Endothelial cell of umbilical vein (primary cell): Measurements from ENCODE around the gene SMIM33. TPM values are rescaled to one million over a fixed set of nuclear protein-coding genes. Genes with fewer than 3 reads are reported as not detected.
"Not testable (repeated sequence)": the region's sequence is repeated elsewhere in the genome, so short reads cannot be mapped to it uniquely, and the experiment has no call there.

Source experiments
- BruUV-seq: library from RNA; stranded (reverse); fragments of 400-500 nt; replicated peaks from 2 replicates; lab custom pipeline; 2021; lab: Mats Ljungman, UMichigan
- CTCF ChIA-PET: fragments of 300-600, 350-600 bp; sonication (Branson Sonifier 250); formaldehyde crosslinking; loops from one replicate; lab custom pipeline; 2021; ENCODE audit warnings: antibody characterized with exemption, inconsistent platforms; lab: Charles Lee
- POLR2A ChIA-PET: fragments of 300-600, 350-600 bp; sonication (Branson Sonifier 250); formaldehyde crosslinking; loops from one replicate; lab custom pipeline; 2021; ENCODE audit warnings: antibody characterized with exemption, inconsistent platforms; lab: Charles Lee
- DNase-seq: peaks from one replicate; pipeline ENCODE4 v3.0.0-alpha.2; 2011; ENCODE audit warnings: low read depth, low spot score
- FAIRE-seq: peaks from 2 replicates; lab custom pipeline; 2011; peaks lifted over from hg19 to GRCh38; lab: Jason Lieb, UNC
- H2AFZ ChIP-seq: 2 replicates; pipeline ENCODE4 v1.6.0; 2012; ENCODE audit warnings: low read depth, low read length, control low read depth, inconsistent platforms
- H3K27ac ChIP-seq: 2 replicates; pipeline ENCODE4 v1.5.1; 2011; ENCODE audit warnings: low read depth, mild to moderate bottlenecking, control low read depth, low read length, moderate library complexity; ENCODE audit not compliant: insufficient read depth
- H3K27me3 ChIP-seq, 2 experiments: 2 replicates each; pipeline versions ENCODE4 v1.6.0 to v1.6.1; 2011; ENCODE audit warnings: low read length in 2 of 2, mixed read lengths in 1 of 2; ENCODE audit not compliant: control insufficient read depth in 2 of 2, insufficient read depth in 2 of 2
- H3K36me3 ChIP-seq, 2 experiments: 2 replicates in 1 of 2; 3 replicates in 1 of 2; pipeline ENCODE4 v1.5.1; 2011; ENCODE audit warnings: low read length in 2 of 2, mild to moderate bottlenecking in 1 of 2, moderate library complexity in 1 of 2; ENCODE audit not compliant: control insufficient read depth in 2 of 2, insufficient read depth in 2 of 2; ENCODE audit errors: extremely low read depth in 1 of 2
- H3K4me1 ChIP-seq: 3 replicates; pipeline ENCODE4 v1.5.1; 2011; ENCODE audit warnings: mild to moderate bottlenecking, low read length; ENCODE audit not compliant: control insufficient read depth, insufficient read depth; ENCODE audit errors: extremely low read depth
- H3K4me2 ChIP-seq: 2 replicates; pipeline ENCODE4 v1.6.1; 2011; ENCODE audit warnings: low read length, control low read depth, mixed read lengths; ENCODE audit not compliant: insufficient read depth
- H3K4me3 ChIP-seq, 3 experiments: fragments of 200-600 bp in 1 of 3; sonication (generic), shearing (Covaris generic) in 1 of 3; replicated peaks in 1 of 3; 2 replicates each; pipeline ENCODE4 v1.5.1; 2011 to 2016; ENCODE audit warnings: control low read depth in 3 of 3, low read length in 3 of 3, mild to moderate bottlenecking in 2 of 3, inconsistent platforms in 1 of 3, low read depth in 1 of 3, moderate library complexity in 1 of 3; ENCODE audit not compliant: insufficient read depth in 1 of 3
- H3K79me2 ChIP-seq: 2 replicates; pipeline ENCODE4 v1.6.0; 2012; ENCODE audit warnings: low read length, inconsistent platforms; ENCODE audit not compliant: control insufficient read depth, insufficient read depth
- H3K9ac ChIP-seq: replicated peaks from 2 replicates; pipeline ENCODE3; 2011; ENCODE audit warnings: low read length, control low read depth; ENCODE audit not compliant: insufficient read depth; ENCODE audit errors: extremely low read depth
- H3K9me1 ChIP-seq: replicated peaks from 3 replicates; pipeline ENCODE4 v1.6.0; 2011; ENCODE audit warnings: mild to moderate bottlenecking, low read length; ENCODE audit not compliant: control insufficient read depth, insufficient read depth; ENCODE audit errors: extremely low read depth
- H3K9me3 ChIP-seq: replicated peaks from 2 replicates; pipeline ENCODE4 v1.5.1; 2012; ENCODE audit warnings: low read length, inconsistent platforms; ENCODE audit not compliant: control insufficient read depth, insufficient read depth
- H4K20me1 ChIP-seq: replicated peaks from 2 replicates; pipeline ENCODE3; 2011; ENCODE audit warnings: mild to moderate bottlenecking, low read length; ENCODE audit not compliant: control insufficient read depth, insufficient read depth; ENCODE audit errors: extremely low read depth
- CTCF ChIP-seq, 2 donors: IDR thresholded peaks; 1 replicate in 1 of 2; 2 replicates in 1 of 2; pipeline ENCODE4 v1.5.1; 2011; ENCODE audit warnings: low read length in 2 of 2, mild to moderate bottlenecking in 2 of 2, moderate library complexity in 2 of 2, control low read depth in 1 of 2, inconsistent platforms in 1 of 2, low read depth in 1 of 2; ENCODE audit not compliant: insufficient read depth in 1 of 2; ENCODE audit errors: extremely low read depth in 1 of 2
- MAX ChIP-seq: IDR thresholded peaks from 2 replicates; pipeline ENCODE4 v1.6.1; 2011; ENCODE audit not compliant: insufficient read depth, insufficient read length
- POLR2AphosphoS5 ChIP-seq: IDR thresholded peaks from 2 replicates; pipeline ENCODE4 v1.6.1; 2012; ENCODE audit warnings: low read depth, mild to moderate bottlenecking, control low read depth, low read length, moderate library complexity; ENCODE audit not compliant: insufficient read depth
- dilution Hi-C: fragments of 300-500 bp; cut with MboI; formaldehyde crosslinking; loops from one replicate; pipeline ENCODE4 v1.15.0; 2019; ENCODE audit warnings: low sequenced_read_pairs; ENCODE audit not compliant: extremely low pct_ligation_motif_present
- intact Hi-C: fragments of 100-400 bp; cut with micrococcal nuclease; formaldehyde crosslinking; loops from one replicate; pipeline ENCODE4 v1.10.0; 2022
- polyA plus RNA-seq, 4 experiments: library from polyadenylated mRNA; depleted of rRNA in 3 of 4; stranded (reverse) in 3 of 4; unstranded in 1 of 4; fragments of >200 nt; gene quantifications; 2 replicates each; pipeline versions ENCODE4 v1.2.1 to v1.2.3, GENCODE V29; 2011 to 2012; ENCODE audit warnings: missing spikeins in 1 of 4
- total RNA-seq: library from RNA; stranded (reverse); gene quantifications from 2 replicates; pipeline ENCODE4 v1.2.3, GENCODE V29; 2021

The SMIM33 gene
- total and polyA plus RNA-seq, 2 donors (not counting 3 experiments of a cell fraction or from before 2014, with no cell fraction given): not detected

- H3K27me3 ChIP-seq, H3K9me1 ChIP-seq, BruUV-seq, H3K27ac ChIP-seq, H3K79me2 ChIP-seq, H3K9me3 ChIP-seq, H3K4me2 ChIP-seq, H3K36me3 ChIP-seq, H3K4me1 ChIP-seq, H2AFZ ChIP-seq, H3K9ac ChIP-seq, H3K4me3 ChIP-seq, dilution Hi-C loops, H4K20me1 ChIP-seq: not testable (repeated sequence)
- peak; percentile 74 to 79 for TF ChIP-seq CTCF (IDR thresholded peaks at IDR 0.05; ENCODE audit: extremely low read depth in 1 of 2, insufficient read depth in 1 of 2, low read depth in 1 of 2, low read length in 2 of 2)
- TF ChIP-seq POLR2AphosphoS5: peak; percentile 20
- peak; percentile 85 for TF ChIP-seq MAX
- intact Hi-C loops: loop anchor here (1.0 to 2.0 kb wide), 6 partner anchors 17 to 91 kb away; partner anchors contain the start of genes ECSCR and STING1
- FAIRE-seq: peak; percentile 98
- POLR2A ChIA-PET: interaction anchor here (0.8 to 1.7 kb wide), 4 partner anchors 51 to 91 kb away, joined by 3 to 7 read pairs (median 5); partner anchors contain the start of genes DNAJC18 and ECSCR
- CTCF ChIA-PET: interaction anchor here (0.6 to 4.9 kb wide), 35 partner anchors 8 to 121 kb away, joined by 3 to 191 read pairs (median 5); partner anchors contain the start of genes DNAJC18, ECSCR, STING1 and UBE2D2
- peak; percentile 75 for DNase-seq
Measured at GRCh38 chr5:139513434-139513833, 42.6 kb downstream of the SMIM33 start.
